DMS114 treated with DMSO at 0.1 percent for 48 hours (cell line): ENCODE data around the gene MAPRE2.

Experiments
- DNase-seq: peaks from one replicate; lab custom pipeline; 2025; ENCODE audit not compliant: unreplicated experiment; lab: John Stamatoyannopoulos, UW

The MAPRE2 gene

GRCh38 chr18:35118641-35119040 lies 77.4 kb downstream of the MAPRE2 start:
- DNase-seq = no peak

GRCh38 chr18:35121038-35121437 lies 79.8 kb downstream of the MAPRE2 start:
- no peak for DNase-seq

GRCh38 chr18:35121531-35121930 lies 80.3 kb downstream of the MAPRE2 start:
- DNase-seq = no peak

GRCh38 chr18:35122586-35123224 lies 81.5 kb downstream of the MAPRE2 start:
- DNase-seq = no peak

- no peak for DNase-seq
Observed at GRCh38 chr18:35123811-35124210, 82.6 kb downstream of the MAPRE2 start.

- no peak for DNase-seq
Observed at GRCh38 chr18:35127201-35127600, 86.0 kb downstream of the MAPRE2 start.

GRCh38 chr18:35128675-35129074 lies 87.5 kb downstream of the MAPRE2 start:
- DNase-seq = no peak

GRCh38 chr18:35130236-35130635 lies 89.0 kb downstream of the MAPRE2 start:
- DNase-seq = no peak

- no peak for DNase-seq
Observed at GRCh38 chr18:35131387-35132020, 90.3 kb downstream of the MAPRE2 start.

GRCh38 chr18:35132021-35132902 lies 91.0 kb downstream of the MAPRE2 start:
- DNase-seq = no peak

GRCh38 chr18:35134190-35134730 lies 93.0 kb downstream of the MAPRE2 start:
- DNase-seq = no peak

GRCh38 chr18:35134791-35135531 lies 93.7 kb downstream of the MAPRE2 start:
- no peak for DNase-seq

- no peak for DNase-seq
Observed at GRCh38 chr18:35136248-35136647, 95.0 kb downstream of the MAPRE2 start.

GRCh38 chr18:35136885-35137284 lies 95.7 kb downstream of the MAPRE2 start:
- DNase-seq = no peak

GRCh38 chr18:35137632-35138031 lies 96.4 kb downstream of the MAPRE2 start:
- DNase-seq = no peak

GRCh38 chr18:35138773-35139172 lies 97.6 kb downstream of the MAPRE2 start:
- DNase-seq = no peak

- DNase-seq = no peak
Observed at GRCh38 chr18:35139517-35139916, 98.3 kb downstream of the MAPRE2 start.

- DNase-seq = no peak
Observed at GRCh38 chr18:35141077-35141476, 99.9 kb downstream of the MAPRE2 start.

GRCh38 chr18:35141567-35142274 lies 100.5 kb downstream of the MAPRE2 start:
- DNase-seq = no peak

GRCh38 chr18:35142275-35142615 lies 101.0 kb downstream of the MAPRE2 start:
- no peak for DNase-seq
